K562 (cell line): ENCODE results near the gene KRTAP3-2. TPM values are rescaled to one million over a fixed set of nuclear protein-coding genes. Genes with fewer than 3 reads are reported as not detected.

Experiments
- ATAC-seq: fragments of 200-7000 bp; cut with Tn5 transposase; 3 replicates; pipeline ENCODE4 v1.9.1; 2020; ENCODE audit warnings: moderate library complexity
- BruUV-seq: library from RNA; stranded (reverse); fragments of 400-500 nt; replicated peaks from 2 replicates; lab custom pipeline; 2021; lab: Mats Ljungman, UMichigan
- CTCF ChIA-PET: fragments of 300-600 bp; formaldehyde crosslinking; extraction: SDS; loops from one replicate; lab custom pipeline; 2021; ENCODE audit warnings: low intra/inter-chr PET ratio; lab: Yijun Ruan, JAX
- POLR2A ChIA-PET: fragments of 300-600, 350-650 bp; sonication (Branson Sonifier 250); formaldehyde crosslinking; extraction: SDS; loops from one replicate; lab custom pipeline; 2021; ENCODE audit warnings: antibody characterized with exemption, inconsistent platforms; lab: Yijun Ruan, JAX
- DNase-seq, 4 experiments: peaks; one replicate each; pipeline versions ENCODE4 v3.0.0 to v3.0.0-alpha.2; 2011 to 2018; ENCODE audit warnings: low spot score in 3 of 4, mixed read lengths in 3 of 4; ENCODE audit errors: extremely low read depth in 1 of 4
- FAIRE-seq: peaks from 2 replicates; lab custom pipeline; 2011; peaks lifted over from hg19 to GRCh38; lab: Jason Lieb, UNC
- H2AFZ ChIP-seq: 2 replicates; pipeline ENCODE4 v1.6.0; 2011; ENCODE audit warnings: low read depth, low read length, control low read depth, inconsistent platforms
- H3K27ac ChIP-seq: fragments of 200-600 bp; 3 replicates; pipeline ENCODE4 v1.8.0; 2011; ENCODE audit warnings: low read depth, mild to moderate bottlenecking, control low read depth, inconsistent platforms, low read length, moderate library complexity, mixed read lengths; ENCODE audit errors: extremely low read depth
- H3K27me3 ChIP-seq, 2 experiments: fragments of 300-600 bp in 1 of 2; 2 replicates in 1 of 2; 3 replicates in 1 of 2; pipeline versions ENCODE4 v1.6.0 to v1.8.0; 2011; ENCODE audit warnings: inconsistent platforms in 2 of 2, low read length in 2 of 2, mild to moderate bottlenecking in 1 of 2, mixed read lengths in 1 of 2, moderate library complexity in 1 of 2; ENCODE audit not compliant: control insufficient read depth in 2 of 2, insufficient read depth in 2 of 2
- H3K36me3 ChIP-seq: fragments of 300-600 bp; 3 replicates; pipeline ENCODE4 v1.8.0; 2011; ENCODE audit warnings: mild to moderate bottlenecking, low read length, inconsistent platforms; ENCODE audit not compliant: control insufficient read depth, insufficient read depth
- H3K4me1 ChIP-seq, 2 experiments: fragments of 200-600 bp in 1 of 2; replicated peaks in 1 of 2; 2 replicates in 1 of 2; 3 replicates in 1 of 2; pipeline versions ENCODE4 v1.5.1 to v1.8.0; 2011; ENCODE audit warnings: inconsistent platforms in 2 of 2, low read length in 2 of 2, mild to moderate bottlenecking in 1 of 2, mixed read lengths in 1 of 2, moderate library complexity in 1 of 2; ENCODE audit not compliant: control insufficient read depth in 2 of 2, insufficient read depth in 2 of 2
- H3K4me2 ChIP-seq: 2 replicates; pipeline ENCODE4 v1.6.1; 2011; ENCODE audit warnings: low read length, control low read depth, inconsistent platforms, mixed read lengths; ENCODE audit not compliant: insufficient read depth
- H3K4me3 ChIP-seq: fragments of 200-600 bp; sonication (generic), shearing (Covaris generic); 2 replicates; pipeline ENCODE4 v1.5.1; 2016; ENCODE audit warnings: control low read depth, inconsistent platforms
- H3K79me2 ChIP-seq: fragments of 200-600 bp; 3 replicates; pipeline ENCODE4 v1.8.0; 2011; ENCODE audit warnings: low read length, inconsistent platforms; ENCODE audit not compliant: control insufficient read depth, insufficient read depth
- H3K9ac ChIP-seq, 2 experiments: 2 replicates each; pipeline versions ENCODE4 v1.6.0 to v1.6.1; 2011; ENCODE audit warnings: low read depth in 2 of 2, low read length in 2 of 2, control low read depth in 1 of 2, inconsistent platforms in 1 of 2, mild to moderate bottlenecking in 1 of 2, mixed read lengths in 1 of 2; ENCODE audit not compliant: insufficient read depth in 1 of 2
- H3K9me1 ChIP-seq: one replicate; pipeline ENCODE4 v1.6.0; 2011; ENCODE audit warnings: inconsistent platforms, mild to moderate bottlenecking, low read length, moderate library complexity; ENCODE audit not compliant: control insufficient read depth, insufficient read depth
- H3K9me3 ChIP-seq: replicated peaks from 2 replicates; pipeline ENCODE4 v1.5.1; 2011; ENCODE audit warnings: low read depth, low read length, inconsistent platforms; ENCODE audit not compliant: control insufficient read depth, insufficient read depth
- H4K20me1 ChIP-seq: replicated peaks from 2 replicates; pipeline ENCODE4 v1.6.1; 2011; ENCODE audit warnings: low read length, inconsistent platforms, mixed read lengths; ENCODE audit not compliant: control insufficient read depth, insufficient read depth
- MTF1 ChIP-seq: fragments of 250-450 bp; sonication (Bioruptor Pico); IDR thresholded peaks from 2 replicates; pipeline ENCODE4 v1.9.0; 2021; ENCODE audit warnings: moderate library complexity, mild to moderate bottlenecking, inconsistent platforms, borderline replicate concordance
- MYC ChIP-seq, 2 experiments: fragments of 250-450 bp in 1 of 2; sonication (Bioruptor Pico) in 1 of 2; IDR thresholded peaks; 2 replicates each; pipeline versions ENCODE4 v1.5.1 to v1.6.1; 2012 to 2021; ENCODE audit warnings: low read depth in 2 of 2, borderline replicate concordance in 1 of 2, improper control_type of control experiment in 1 of 2, low read length in 1 of 2, mild to moderate bottlenecking in 1 of 2, moderate library complexity in 1 of 2
- PHF21A ChIP-seq: fragments of 450-650 bp; IDR thresholded peaks from 2 replicates; pipeline ENCODE4 v1.6.1; 2017; ENCODE audit warnings: low read depth, borderline replicate concordance
- PPARD ChIP-seq: fragments of 250-450 bp; sonication (Bioruptor Pico); IDR thresholded peaks from 2 replicates; pipeline ENCODE4 v1.8.0; 2022; ENCODE audit warnings: inconsistent platforms, mild to moderate bottlenecking, moderate library complexity
- RBFOX2 ChIP-seq: fragments of 200-400 bp; formaldehyde crosslinking; IDR thresholded peaks from 2 replicates; pipeline ENCODE4 v1.6.1; 2017; ENCODE audit warnings: low read depth, mild to moderate bottlenecking, low read length, moderate library complexity
- SMC3 ChIP-seq: conservative IDR thresholded peaks from 2 replicates; pipeline ENCODE4 v1.6.1; 2011; ENCODE audit warnings: low read depth, low read length, improper control_type of control experiment; ENCODE audit not compliant: insufficient read depth
- SOX6 ChIP-seq: fragments of 450-650 bp; IDR thresholded peaks from 2 replicates; pipeline ENCODE4 v1.6.1; 2014; ENCODE audit warnings: mild to moderate bottlenecking
- TAL1 ChIP-seq: fragments of 450-650 bp; IDR thresholded peaks from 2 replicates; pipeline ENCODE4 v1.6.1; 2016; ENCODE audit warnings: mild to moderate bottlenecking
- ZBTB1 ChIP-seq: sonication (generic); formaldehyde crosslinking; IDR thresholded peaks from 2 replicates; pipeline ENCODE4 v1.8.1; 2023; ENCODE audit warnings: missing genetic modification reagents, low read depth, mild to moderate bottlenecking, borderline replicate concordance
- ZNF184 ChIP-seq: sonication (generic); formaldehyde crosslinking; IDR thresholded peaks from 2 replicates; pipeline ENCODE4 v1.5.0; 2020; ENCODE audit warnings: missing genetic modification reagents
- ZNF24 ChIP-seq: fragments of 450-650 bp; IDR thresholded peaks from 2 replicates; pipeline ENCODE4 v1.6.1; 2016
- WGBS: fragments of 100-300 bp; shearing (Covaris generic); methylation state at CpG from one replicate; pipeline ENCODE4 v1.1.6; 2016; ENCODE audit warnings: low coverage, mixed read lengths; ENCODE audit not compliant: insufficient coverage; ENCODE audit errors: missing lambda C conversion rate; 5-methylcytosine and 5-hydroxymethylcytosine counted together
- in situ Hi-C: fragments of 300-500 bp; cut with MboI; formaldehyde crosslinking; loops from 4 replicates; pipeline ENCODE4 v1.15.0; 2018; ENCODE audit warnings: inconsistent platforms, mixed read lengths
- intact Hi-C: fragments of 100-400 bp; cut with micrococcal nuclease; formaldehyde crosslinking; loops from 2 replicates; pipeline ENCODE4 v1.14.2; 2022
- polyA plus RNA-seq, 8 experiments: library from polyadenylated mRNA; depleted of rRNA in 4 of 8; stranded (reverse) in 5 of 8; unstranded in 3 of 8; fragments of >200 nt; fragmentation: Nextera tagmentation in 2 of 8; fragmentation: Illumina TruSeq in 1 of 8; extraction: Ambion mirVana in 2 of 8; extraction: Trizol in 1 of 8; gene quantifications; 2 replicates each; pipeline versions ENCODE4 v1.2.1 to v1.2.3, GENCODE V29; 2011 to 2014; ENCODE audit warnings: inconsistent platforms in 1 of 8, missing spikeins in 1 of 8
- total RNA-seq, 7 experiments: library from RNA; depleted of rRNA in 6 of 7; stranded (reverse); fragments of >200 nt in 6 of 7; fragmentation: Illumina TruSeq in 2 of 7; extraction: Trizol in 2 of 7; gene quantifications; 2 replicates each; pipeline versions ENCODE4 v1.2.1 to v1.2.3, GENCODE V29; 2011 to 2021; ENCODE audit warnings: low replicate concordance in 1 of 7
- TF ChIP-seq, protein P1 (sequence below): fragments of 250-450 bp; sonication (Bioruptor Pico); IDR thresholded peaks from 2 replicates; pipeline ENCODE4 v1.5.0; 2022; ENCODE audit warnings: mild to moderate bottlenecking

The KRTAP3-2 gene
- total and polyA plus RNA-seq, 9 of the 15 experiments (the other 6 are each of a cell fraction or from before 2014, with no cell fraction given) = not detected

DNA sequence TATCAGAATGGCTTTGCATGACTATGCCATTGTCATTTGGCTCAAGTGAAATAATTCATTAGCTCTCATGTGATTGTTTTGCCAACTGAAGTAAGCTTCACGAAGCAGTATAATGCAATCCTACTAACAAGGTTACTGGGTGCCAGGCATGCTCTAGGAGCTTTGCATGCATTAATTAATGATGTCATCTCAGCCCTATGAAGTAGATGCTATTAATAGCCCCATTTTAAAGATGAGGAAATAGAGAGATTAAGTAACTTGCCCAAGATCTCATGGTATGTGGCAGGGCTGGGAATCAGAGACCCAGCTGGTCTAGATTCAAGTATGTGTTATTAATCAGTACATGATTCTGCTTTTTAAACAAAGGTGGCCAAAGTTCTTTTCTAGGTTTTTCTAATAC, 47.0 kb downstream of the KRTAP3-2 start:
- WGBS = 0% methylated on average over 1 of the region's 1 CpG

More for the DNA sequence above, 47.0 kb downstream of the KRTAP3-2 start:
- H3K4me1 ChIP-seq = no peaks in the 10 kb centered on the region
- H3K4me2 ChIP-seq = no peak overlapping the region
- no peak overlapping the region for H2AFZ ChIP-seq
- H3K9me1 ChIP-seq = no peaks in the 10 kb centered on the region
- FAIRE-seq (no peak), ATAC-seq (no peak), DNase-seq (no peak)
- intact Hi-C loops (no loop called here), in situ Hi-C loops (no loop called here)
- BruUV-seq = no TSS peak
- H3K79me2 ChIP-seq = no peaks in the 10 kb centered on the region
- ChIA-PET POLR2A (interaction anchor here (0.7 kb wide), 1 partner anchor 12 kb away, joined by 5 read pairs; no protein-coding TSS in a partner anchor), CTCF (no interaction called here)
- no peak overlapping the region for H3K4me3 ChIP-seq
- H3K9me3 ChIP-seq = no peaks in the 10 kb centered on the region
- H4K20me1 ChIP-seq = no peaks in the 10 kb centered on the region
- H3K9ac ChIP-seq = no peak overlapping the region
- no peaks in the 10 kb centered on the region for H3K36me3 ChIP-seq
- no peak overlapping the region for H3K27ac ChIP-seq
- TF ChIP-seq, protein P1, sequence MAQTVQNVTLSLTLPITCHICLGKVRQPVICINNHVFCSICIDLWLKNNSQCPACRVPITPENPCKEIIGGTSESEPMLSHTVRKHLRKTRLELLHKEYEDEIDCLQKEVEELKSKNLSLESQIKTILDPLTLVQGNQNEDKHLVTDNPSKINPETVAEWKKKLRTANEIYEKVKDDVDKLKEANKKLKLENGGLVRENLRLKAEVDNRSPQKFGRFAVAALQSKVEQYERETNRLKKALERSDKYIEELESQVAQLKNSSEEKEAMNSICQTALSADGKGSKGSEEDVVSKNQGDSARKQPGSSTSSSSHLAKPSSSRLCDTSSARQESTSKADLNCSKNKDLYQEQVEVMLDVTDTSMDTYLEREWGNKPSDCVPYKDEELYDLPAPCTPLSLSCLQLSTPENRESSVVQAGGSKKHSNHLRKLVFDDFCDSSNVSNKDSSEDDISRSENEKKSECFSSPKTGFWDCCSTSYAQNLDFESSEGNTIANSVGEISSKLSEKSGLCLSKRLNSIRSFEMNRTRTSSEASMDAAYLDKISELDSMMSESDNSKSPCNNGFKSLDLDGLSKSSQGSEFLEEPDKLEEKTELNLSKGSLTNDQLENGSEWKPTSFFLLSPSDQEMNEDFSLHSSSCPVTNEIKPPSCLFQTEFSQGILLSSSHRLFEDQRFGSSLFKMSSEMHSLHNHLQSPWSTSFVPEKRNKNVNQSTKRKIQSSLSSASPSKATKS (CRISPR knock-in tag) = no peak
- no peak for TF ChIP-seq ZNF184 (CRISPR knock-in tag)
- no peak for TF ChIP-seq ZNF24
- no peak for TF ChIP-seq MYC (IDR thresholded peaks at IDR 0.05; ENCODE audit: low read depth, low read length)
- no peak for TF ChIP-seq MYC (CRISPR knock-in tag; IDR thresholded peaks at IDR 0.05; ENCODE audit: borderline replicate concordance, low read depth)
- no peak for TF ChIP-seq MTF1
- TF ChIP-seq PHF21A = no peak
- no peak for TF ChIP-seq SOX6
- no peak for TF ChIP-seq ZBTB1 (CRISPR knock-in tag)
- no peak for TF ChIP-seq RBFOX2
- TF ChIP-seq TAL1 = no peak
- TF ChIP-seq SMC3 = no peak
- TF ChIP-seq PPARD (CRISPR knock-in tag) = no peak
- peaks cover 0 to 11% of the 10 kb centered on the region in 2 experiments; a peak in 2 of 5 replicates for H3K27me3 ChIP-seq
